Tibial nerve (tissue), 4 donors: ENCODE results near the gene ADCY10. TPM values are rescaled to one million over a fixed set of nuclear protein-coding genes. Genes with fewer than 3 reads are reported as not detected.

Source experiments
- DNase-seq, 2 donors: peaks; one replicate each; pipeline ENCODE4 v3.0.0-alpha.2; 2019; ENCODE audit warnings: low spot score in 2 of 2
- H3K27ac ChIP-seq, 4 donors: fragments of 200-600 bp; sonication (generic) in 3 of 4; one replicate each; pipeline ENCODE4 v1.5.1; 2017 to 2019; ENCODE audit warnings: mild to moderate bottlenecking in 1 of 4
- H3K27me3 ChIP-seq, 2 donors: fragments of 200-600 bp; sonication (generic) in 1 of 2; one replicate each; pipeline versions ENCODE4 v1.5.1 to v1.6.0; 2017 to 2019
- H3K36me3 ChIP-seq, 3 donors: fragments of 200-600 bp; sonication (generic); one replicate each; pipeline ENCODE4 v1.5.1; 2018 to 2019
- H3K4me1 ChIP-seq, 4 donors: fragments of 200-600 bp; sonication (generic) in 3 of 4; one replicate each; pipeline ENCODE4 v1.5.1; 2017 to 2019
- H3K4me3 ChIP-seq, 4 donors: fragments of 200-600 bp; sonication (generic) in 3 of 4; one replicate each; pipeline ENCODE4 v1.5.1; 2017 to 2019; ENCODE audit warnings: mild to moderate bottlenecking in 1 of 4, moderate library complexity in 1 of 4
- H3K9me3 ChIP-seq, 4 donors: fragments of 200-600 bp; sonication (generic) in 3 of 4; one replicate each; pipeline ENCODE4 v1.5.1; 2017 to 2019
- CTCF ChIP-seq, 5 experiments: fragments of 200-600 bp in 3 of 5; fragments of 450-650 bp in 2 of 5; sonication (generic) in 3 of 5; IDR thresholded peaks; one replicate each; pipeline ENCODE4 v1.5.1; 2016 to 2019; ENCODE audit warnings: antibody characterized with exemption in 5 of 5, mild to moderate bottlenecking in 3 of 5, moderate library complexity in 2 of 5
- EP300 ChIP-seq, 2 donors: sonication (generic); formaldehyde crosslinking; IDR thresholded peaks; one replicate each; pipeline ENCODE4 v1.6.1; 2017; ENCODE audit warnings: antibody characterized with exemption in 2 of 2, mild to moderate bottlenecking in 1 of 2
- POLR2A ChIP-seq, 2 donors: fragments of 450-650 bp; IDR thresholded peaks; one replicate each; pipeline ENCODE4 v1.6.1; 2017; ENCODE audit warnings: antibody characterized with exemption in 2 of 2, mild to moderate bottlenecking in 2 of 2, moderate library complexity in 2 of 2
- WGBS, 2 donors: methylation state at CpG; one replicate each; pipeline ENCODE4 v1.1.5; 2018; 5-methylcytosine and 5-hydroxymethylcytosine counted together
- total RNA-seq, 4 donors: library from RNA; depleted of rRNA; stranded (reverse); fragments of >200 nt; gene quantifications; one replicate each; pipeline ENCODE4 v1.1.0, GENCODE V29; 2016

ADCY10 gene
- total RNA-seq, 4 donors from 2014 or later: not detected

- Histone ChIP-seq H3K4me1 (no peaks in the 10 kb centered on the region), H3K27ac (no peak overlapping the region), H3K27me3 (no peaks in the 10 kb centered on the region), H3K4me3 (no peak overlapping the region), H3K9me3 (no peaks in the 10 kb centered on the region), H3K36me3 (no peaks in the 10 kb centered on the region)
- TF ChIP-seq CTCF (IDR thresholded peaks at IDR 0.05): no peak
- TF ChIP-seq EP300 (IDR thresholded peaks at IDR 0.05): no peak
- TF ChIP-seq POLR2A (IDR thresholded peaks at IDR 0.05): no peak
- WGBS, 2 donors: 79 to 82% methylated on average over 8 of the region's 8 CpGs
- DNase-seq: no peak
Measured at GRCh38 chr1:167861664-167862381, 52.1 kb downstream of the ADCY10 start.

- no peak overlapping the region for H3K4me3 ChIP-seq
- TF ChIP-seq EP300 (IDR thresholded peaks at IDR 0.05) (no peak), CTCF (IDR thresholded peaks at IDR 0.05) (no peak), POLR2A (IDR thresholded peaks at IDR 0.05) (no peak)
- no peaks in the 10 kb centered on the region for H3K36me3 ChIP-seq
- H3K9me3 ChIP-seq: no peaks in the 10 kb centered on the region
- H3K4me1 ChIP-seq: no peaks in the 10 kb centered on the region
- H3K27ac ChIP-seq: no peak overlapping the region
- H3K27me3 ChIP-seq: no peaks in the 10 kb centered on the region
- DNase-seq: no peak
Measured at GRCh38 chr1:167860231-167860923, 53.6 kb downstream of the ADCY10 start.

- H3K9me3 ChIP-seq: no peaks in the 10 kb centered on the region
- no peak for DNase-seq
- H3K27me3 ChIP-seq: no peaks in the 10 kb centered on the region
- H3K4me3 ChIP-seq: no peak overlapping the region
- no peaks in the 10 kb centered on the region for H3K36me3 ChIP-seq
- no peaks in the 10 kb centered on the region for H3K4me1 ChIP-seq
- no peak overlapping the region for H3K27ac ChIP-seq
- TF ChIP-seq CTCF (IDR thresholded peaks at IDR 0.05) (no peak), EP300 (IDR thresholded peaks at IDR 0.05) (no peak), POLR2A (IDR thresholded peaks at IDR 0.05) (no peak)
- WGBS, 2 donors: 55 to 67% methylated on average over 7 of the region's 7 CpGs
Measured at GRCh38 chr1:167856711-167857418, 57.1 kb downstream of the ADCY10 start.

GRCh38 chr1:167854184-167854583 is 59.8 kb downstream of the ADCY10 start:
- Histone ChIP-seq H3K27me3 (no peaks in the 10 kb centered on the region), H3K4me3 (no peak overlapping the region), H3K27ac (no peak overlapping the region), H3K4me1 (no peaks in the 10 kb centered on the region), H3K9me3 (no peaks in the 10 kb centered on the region), H3K36me3 (no peaks in the 10 kb centered on the region)
- WGBS, 2 donors: 84 to 90% methylated on average over 5 of the region's 5 CpGs
- no peak for DNase-seq
- TF ChIP-seq EP300 (IDR thresholded peaks at IDR 0.05) (no peak), CTCF (IDR thresholded peaks at IDR 0.05) (no peak), POLR2A (IDR thresholded peaks at IDR 0.05) (no peak)

GRCh38 chr1:167849666-167850065 is 64.3 kb downstream of the ADCY10 start:
- Histone ChIP-seq H3K4me1 (no peaks in the 10 kb centered on the region), H3K27ac (no peak overlapping the region), H3K27me3 (no peaks in the 10 kb centered on the region), H3K9me3 (no peaks in the 10 kb centered on the region), H3K36me3 (no peaks in the 10 kb centered on the region), H3K4me3 (no peak overlapping the region)
- 90 to 91% methylated on average over 7 of the region's 7 CpGs for WGBS, 2 donors
- no peak for DNase-seq
- no peak for TF ChIP-seq EP300 (IDR thresholded peaks at IDR 0.05)
- TF ChIP-seq POLR2A (IDR thresholded peaks at IDR 0.05): no peak
- TF ChIP-seq CTCF (IDR thresholded peaks at IDR 0.05): no peak
